Upper lobe of right lung (tissue), 1 donor: Measurements from ENCODE around the gene ZNF385C. TPM values are rescaled to one million over a fixed set of nuclear protein-coding genes. Genes with fewer than 3 reads are reported as not detected.

Experiments used
- ATAC-seq: fragments of 200-7000 bp; cut with Tn5 transposase; one replicate; pipeline ENCODE4 v1.9.1; 2020; ENCODE audit warnings: mild to moderate bottlenecking, moderate library complexity
- DNase-seq: peaks from one replicate; pipeline ENCODE4 v3.0.0-alpha.2; 2020
- H3K27ac ChIP-seq: fragments of 200-600 bp; one replicate; pipeline ENCODE4 v1.8.0; 2022
- H3K27me3 ChIP-seq: fragments of 200-600 bp; one replicate; pipeline ENCODE4 v1.8.0; 2022; ENCODE audit warnings: mild to moderate bottlenecking
- H3K36me3 ChIP-seq: fragments of 200-600 bp; one replicate; pipeline ENCODE4 v1.8.0; 2022
- H3K4me1 ChIP-seq: fragments of 200-600 bp; one replicate; pipeline ENCODE4 v1.8.0; 2022
- H3K4me3 ChIP-seq: fragments of 200-600 bp; one replicate; pipeline ENCODE4 v1.8.0; 2022; ENCODE audit warnings: mild to moderate bottlenecking
- H3K9me3 ChIP-seq: fragments of 200-600 bp; one replicate; pipeline ENCODE4 v1.8.0; 2022
- CTCF ChIP-seq: fragments of 200-600 bp; IDR thresholded peaks from one replicate; pipeline ENCODE4 v1.8.0; 2022; ENCODE audit warnings: antibody characterized with exemption
- intact Hi-C: fragments of 100-400 bp; cut with DNase I; formaldehyde crosslinking; loops from one replicate; pipeline ENCODE4 v1.11.0; 2022
- total RNA-seq: library from RNA; stranded (reverse); fragmentation: NEBNext Ultra II Directional; extraction: Animal tissue kit (Norgen Biotek cat#: 25700); gene quantifications from one replicate; pipeline ENCODE4 v1.2.1, GENCODE V29; 2021
- donor health status: DM: no; HTN: yes; CAD: no; lungs with severe emphysema.

ZNF385C gene
- total RNA-seq, 1 donor from 2014 or later, result 0.78 TPM

- H3K4me3 ChIP-seq, result no peak overlapping the region
- no peak overlapping the region for H3K27ac ChIP-seq
- no peaks in the 10 kb centered on the region for H3K4me1 ChIP-seq
- H3K27me3 ChIP-seq, result no peaks in the 10 kb centered on the region
- no peak for TF ChIP-seq CTCF
- no peak for DNase-seq
- ATAC-seq, result no peak
- no peaks in the 10 kb centered on the region for H3K9me3 ChIP-seq
- intact Hi-C loops, result no loop called here
- no peaks in the 10 kb centered on the region for H3K36me3 ChIP-seq
Measured at GRCh38 chr17:42042598-42043319, 55.5 kb downstream of the ZNF385C start.

GRCh38 chr17:42041619-42042018 lies 56.7 kb downstream of the ZNF385C start:
- H3K4me3 ChIP-seq, result no peak overlapping the region
- H3K27me3 ChIP-seq, result no peaks in the 10 kb centered on the region
- TF ChIP-seq CTCF, result no peak
- no peaks in the 10 kb centered on the region for H3K4me1 ChIP-seq
- DNase-seq (no peak), ATAC-seq (no peak)
- no peak overlapping the region for H3K27ac ChIP-seq
- no peaks in the 10 kb centered on the region for H3K9me3 ChIP-seq
- no peaks in the 10 kb centered on the region for H3K36me3 ChIP-seq
- intact Hi-C loops, result no loop called here

GRCh38 chr17:42040818-42041217 lies 57.5 kb downstream of the ZNF385C start:
- no peaks in the 10 kb centered on the region for H3K27me3 ChIP-seq
- no peak for TF ChIP-seq CTCF
- ATAC-seq (no peak), DNase-seq (no peak)
- no peaks in the 10 kb centered on the region for H3K4me1 ChIP-seq
- intact Hi-C loops, result no loop called here
- H3K27ac ChIP-seq, result no peak overlapping the region
- no peaks in the 10 kb centered on the region for H3K36me3 ChIP-seq
- H3K4me3 ChIP-seq, result no peak overlapping the region
- no peaks in the 10 kb centered on the region for H3K9me3 ChIP-seq

- TF ChIP-seq CTCF, result no peak
- Histone ChIP-seq H3K36me3 (no peaks in the 10 kb centered on the region), H3K4me3 (no peak overlapping the region), H3K9me3 (no peaks in the 10 kb centered on the region), H3K4me1 (no peaks in the 10 kb centered on the region), H3K27ac (no peak overlapping the region), H3K27me3 (no peaks in the 10 kb centered on the region)
- intact Hi-C loops, result no loop called here
- ATAC-seq (peak; percentile 30), DNase-seq (no peak)
Measured at GRCh38 chr17:42039794-42040763, 58.2 kb downstream of the ZNF385C start.

GRCh38 chr17:42038221-42038973 lies 59.9 kb downstream of the ZNF385C start:
- H3K36me3 ChIP-seq, result no peaks in the 10 kb centered on the region
- H3K4me3 ChIP-seq, result no peak overlapping the region
- DNase-seq, result no peak
- TF ChIP-seq CTCF, result no peak
- no peaks in the 10 kb centered on the region for H3K9me3 ChIP-seq
- no peak overlapping the region for H3K27ac ChIP-seq
- ATAC-seq, result no peak
- no peaks in the 10 kb centered on the region for H3K27me3 ChIP-seq
- H3K4me1 ChIP-seq, result no peaks in the 10 kb centered on the region
- intact Hi-C loops, result no loop called here
